Hindlimb muscle (tissue), 1 donor: ENCODE results near the gene NMT1. TPM values are rescaled to one million over a fixed set of nuclear protein-coding genes. Genes with fewer than 3 reads are reported as not detected.

Source experiments
- DNase-seq: peaks from one replicate; pipeline ENCODE4 v3.0.0-alpha.2; 2013
- polyA plus RNA-seq: library from polyadenylated mRNA; unstranded; fragments of 120-200 nt; gene quantifications from one replicate; pipeline ENCODE4 v1.2.1, GENCODE V29; 2013; ENCODE audit not compliant: insufficient read length

NMT1 gene
- polyA plus RNA-seq, 1 donor, result 39.0 TPM

GRCh38 chr17:45106096-45106495 is 45.0 kb downstream of the NMT1 start:
- no peak for DNase-seq

- no peak for DNase-seq
Measured at GRCh38 chr17:45106582-45106981, 45.5 kb downstream of the NMT1 start.

- DNase-seq, result no peak
Measured at GRCh38 chr17:45107293-45108010, 46.3 kb downstream of the NMT1 start.

GRCh38 chr17:45108051-45108450 is 46.9 kb downstream of the NMT1 start:
- no peak for DNase-seq

GRCh38 chr17:45108595-45109521 is 47.7 kb downstream of the NMT1 start:
- no peak for DNase-seq

GRCh38 chr17:45110676-45111611 is 49.8 kb downstream of the NMT1 start:
- no peak for DNase-seq

- no peak for DNase-seq
Measured at GRCh38 chr17:45111850-45112249, 50.7 kb downstream of the NMT1 start.

- no peak for DNase-seq
Measured at GRCh38 chr17:45112559-45113423, 51.7 kb downstream of the NMT1 start.

GRCh38 chr17:45113424-45113754 is 52.3 kb downstream of the NMT1 start:
- no peak for DNase-seq

GRCh38 chr17:45114117-45114932 is 53.2 kb downstream of the NMT1 start:
- no peak for DNase-seq

GRCh38 chr17:45115015-45115625 is 54.0 kb downstream of the NMT1 start:
- no peak for DNase-seq

GRCh38 chr17:45115871-45116270 is 54.8 kb downstream of the NMT1 start:
- no peak for DNase-seq

- DNase-seq, result no peak
Measured at GRCh38 chr17:45116434-45117016, 55.4 kb downstream of the NMT1 start.

- no peak for DNase-seq
Measured at GRCh38 chr17:45117334-45117733, 56.2 kb downstream of the NMT1 start.

GRCh38 chr17:45117848-45118646 is 56.9 kb downstream of the NMT1 start:
- no peak for DNase-seq

- no peak for DNase-seq
Measured at GRCh38 chr17:45118691-45119090, 57.6 kb downstream of the NMT1 start.

- DNase-seq, result no peak
Measured at GRCh38 chr17:45119964-45120363, 58.8 kb downstream of the NMT1 start.

- DNase-seq, result no peak
Measured at GRCh38 chr17:45120558-45120957, 59.4 kb downstream of the NMT1 start.

GRCh38 chr17:45121055-45121454 is 59.9 kb downstream of the NMT1 start:
- DNase-seq, result no peak
